A549 (cell line): Measurements from ENCODE around the gene SLC17A9.

Source experiments
- CEBPB ChIP-seq, 2 experiments: fragments of >200 bp in 1 of 2; sonication (Bioruptor Twin) in 1 of 2; formaldehyde crosslinking in 1 of 2; IDR thresholded peaks; 2 replicates each; pipeline ENCODE4 v1.6.1; 2012 to 2016
- CTCF ChIP-seq: fragments of >200 bp; sonication (Bioruptor Twin); formaldehyde crosslinking; IDR thresholded peaks from 3 replicates; pipeline ENCODE4 v1.5.1; 2016
- HDAC2 ChIP-seq: fragments of 200-600 bp; sonication (generic); IDR thresholded peaks from 2 replicates; pipeline ENCODE4 v1.6.1; 2016
- HOXA7 ChIP-seq: fragments of 250-450 bp; sonication (Bioruptor Pico); IDR thresholded peaks from 2 replicates; pipeline ENCODE4 v1.5.0; 2020; ENCODE audit warnings: mild to moderate bottlenecking, moderate library complexity
- KDM1A ChIP-seq: fragments of 200-600 bp; sonication (generic); IDR thresholded peaks from 2 replicates; pipeline ENCODE4 v1.6.1; 2016; ENCODE audit warnings: low read depth, mild to moderate bottlenecking
- POLR2A ChIP-seq: IDR thresholded peaks from 2 replicates; pipeline ENCODE4 v1.6.1; 2012; ENCODE audit warnings: mild to moderate bottlenecking, low read length
- POLR2AphosphoS2 ChIP-seq: conservative IDR thresholded peaks from 2 replicates; pipeline ENCODE4 v1.6.1; 2012; ENCODE audit warnings: low read length, improper control_type of control experiment, inconsistent platforms
- RAD21 ChIP-seq, 2 experiments: fragments of >200 bp in 1 of 2; sonication (Bioruptor Twin) in 1 of 2; formaldehyde crosslinking in 1 of 2; IDR thresholded peaks in 1 of 2; conservative IDR thresholded peaks in 1 of 2; 2 replicates in 1 of 2; 3 replicates in 1 of 2; pipeline ENCODE4 v1.6.1; 2012 to 2018; ENCODE audit warnings: inconsistent platforms in 1 of 2
- SMC3 ChIP-seq: fragments of >200 bp; sonication (Bioruptor Twin); formaldehyde crosslinking; IDR thresholded peaks from 3 replicates; pipeline ENCODE4 v1.6.1; 2018; ENCODE audit warnings: inconsistent platforms
- SREBF2 ChIP-seq: fragments of 450-650 bp; IDR thresholded peaks from 2 replicates; pipeline ENCODE4 v1.6.1; 2014; ENCODE audit warnings: mild to moderate bottlenecking, moderate library complexity
- USF2 ChIP-seq: fragments of 450-650 bp; IDR thresholded peaks from 2 replicates; pipeline ENCODE4 v1.6.1; 2014; ENCODE audit warnings: antibody characterized with exemption

GRCh38 chr20:62967149-62967501, 14.6 kb downstream of the SLC17A9 start:
- TF ChIP-seq USF2, result no peak
- TF ChIP-seq CTCF, result no peak
- TF ChIP-seq POLR2AphosphoS2, result no peak
- no peak for TF ChIP-seq RAD21 (conservative IDR thresholded peaks at IDR 0.05 in 1 of 2, IDR thresholded peaks at IDR 0.05 in 1 of 2)
- TF ChIP-seq HOXA7 (CRISPR knock-in tag), result no peak
- no peak for TF ChIP-seq SMC3
- TF ChIP-seq POLR2A, result no peak
- TF ChIP-seq SREBF2, result no peak
- no peak for TF ChIP-seq HDAC2
- no peak for TF ChIP-seq KDM1A
- no peak for TF ChIP-seq CEBPB (IDR thresholded peaks at IDR 0.05)
